MM.1S (cell line): ENCODE data around the gene HSD11B1L.
A peak's percentile ranks its signal among the peaks of the same experiment; 100 is the strongest.

Experiments used
- DNase-seq: peaks from one replicate; pipeline ENCODE4 v3.0.0-alpha.2; 2015
- H2AFZ ChIP-seq: fragments of 300-600 bp; sonication (generic); 2 replicates; pipeline ENCODE4 v1.6.0; 2016; ENCODE audit warnings: antibody characterized with exemption, low read length
- H3F3A ChIP-seq: fragments of 300-600 bp; sonication (generic); 2 replicates; pipeline ENCODE4 v1.6.1; 2016; ENCODE audit warnings: mild to moderate bottlenecking, antibody characterized with exemption, low read length, moderate library complexity, mixed read lengths; ENCODE audit not compliant: insufficient read depth
- H3K27ac ChIP-seq: fragments of 300-600 bp; sonication (generic); 2 replicates; pipeline ENCODE4 v1.5.1; 2016; ENCODE audit warnings: mild to moderate bottlenecking, low read length
- H3K27me3 ChIP-seq: fragments of 300-600 bp; sonication (generic); replicated peaks from 2 replicates; pipeline ENCODE4 v1.6.0; 2016; ENCODE audit warnings: low read length; ENCODE audit not compliant: insufficient read depth
- H3K36me3 ChIP-seq: fragments of 300-600 bp; sonication (generic); replicated peaks from 2 replicates; pipeline ENCODE4 v1.6.1; 2016; ENCODE audit warnings: mild to moderate bottlenecking, low read length, mixed read lengths; ENCODE audit not compliant: insufficient read depth
- H3K4me1 ChIP-seq: fragments of 300-600 bp; sonication (generic); 2 replicates; pipeline ENCODE4 v1.6.1; 2016; ENCODE audit warnings: low read length, mixed read lengths
- H3K4me2 ChIP-seq: fragments of 300-600 bp; sonication (generic); 2 replicates; pipeline ENCODE4 v1.6.0; 2016; ENCODE audit warnings: low read depth, low read length
- H3K4me3 ChIP-seq: fragments of 300-600 bp; sonication (generic); 2 replicates; pipeline ENCODE4 v1.5.1; 2016; ENCODE audit warnings: low read length, mixed read lengths
- H3K79me2 ChIP-seq: fragments of 300-600 bp; sonication (generic); 2 replicates; pipeline ENCODE4 v1.6.1; 2016; ENCODE audit warnings: mixed run types, low read length, mixed read lengths
- H3K9ac ChIP-seq: fragments of 300-600 bp; sonication (generic); 2 replicates; pipeline ENCODE4 v1.6.1; 2016; ENCODE audit warnings: low read length, mixed read lengths
- H3K9me2 ChIP-seq: fragments of 300-600 bp; sonication (generic); replicated peaks from 2 replicates; pipeline ENCODE4 v1.6.1; 2016; ENCODE audit warnings: mild to moderate bottlenecking, low read length, mixed read lengths; ENCODE audit not compliant: insufficient read depth
- H3K9me3 ChIP-seq: fragments of 300-600 bp; sonication (generic); replicated peaks from 2 replicates; pipeline ENCODE4 v1.6.1; 2016; ENCODE audit warnings: mild to moderate bottlenecking, low read length, mixed read lengths; ENCODE audit not compliant: insufficient read depth
- H4K20me1 ChIP-seq: fragments of 300-600 bp; sonication (generic); 2 replicates; pipeline ENCODE4 v1.6.1; 2016; ENCODE audit warnings: mild to moderate bottlenecking, low read length, moderate library complexity, mixed read lengths; ENCODE audit not compliant: insufficient read depth
- CTCF ChIP-seq: fragments of 300-600 bp; sonication (generic); IDR thresholded peaks from 2 replicates; pipeline ENCODE4 v1.5.1; 2016; ENCODE audit warnings: antibody characterized with exemption, low read length, mixed read lengths
- EZH2 ChIP-seq: fragments of 300-600 bp; sonication (generic); optimal IDR thresholded peaks from 2 replicates; pipeline ENCODE3; 2017; ENCODE audit warnings: low read depth, mild to moderate bottlenecking, antibody characterized with exemption, low read length, mixed read lengths
- EZH2phosphoT487 ChIP-seq: fragments of 300-600 bp; sonication (generic); IDR thresholded peaks from 2 replicates; pipeline ENCODE4 v1.6.1; 2018; ENCODE audit warnings: antibody characterized with exemption, low read length

Gene HSD11B1L

GRCh38 chr19:5690955-5691821 lies 10.4 kb downstream of the HSD11B1L start:
- Histone ChIP-seq H3K4me2 (peak overlapping the region; percentile 93), H3K9me3 (no peaks in the 10 kb centered on the region), H3K9me2 (no peaks in the 10 kb centered on the region), H3K4me3 (peak overlapping the region; percentile 96), H3K4me1 (peaks cover 19% of the 10 kb centered on the region), H3K36me3 (peaks cover 33% of the 10 kb centered on the region), H3K9ac (peak overlapping the region; percentile 98), H3K27me3 (no peaks in the 10 kb centered on the region), H3K27ac (peak overlapping the region; percentile 84; the same call in 1 of the 2 replicates), H3F3A (peaks cover 49% of the 10 kb centered on the region), H4K20me1 (peaks cover 53% of the 10 kb centered on the region), H3K79me2 (peaks cover 62% of the 10 kb centered on the region), H2AFZ (no peak overlapping the region)
- no peak for TF ChIP-seq EZH2phosphoT487
- TF ChIP-seq EZH2: no peak
- TF ChIP-seq CTCF: no peak
- DNase-seq: peak; percentile 40

- Histone ChIP-seq H3K27me3 (no peaks in the 10 kb centered on the region), H3K79me2 (peaks cover 71% of the 10 kb centered on the region), H3K36me3 (peaks cover 33% of the 10 kb centered on the region), H3K9ac (peak overlapping the region; percentile 10; the same call in 1 of the 2 replicates), H3K27ac (no peak overlapping the region), H3K4me2 (peak overlapping the region; percentile 93; the same call in 1 of the 2 replicates), H3K9me2 (no peaks in the 10 kb centered on the region), H2AFZ (no peak overlapping the region), H3F3A (peaks cover 52% of the 10 kb centered on the region), H3K9me3 (no peaks in the 10 kb centered on the region), H3K4me3 (peak overlapping the region; percentile 96), H3K4me1 (peaks cover 17% of the 10 kb centered on the region), H4K20me1 (peaks cover 53% of the 10 kb centered on the region)
- peak; percentile 5 for DNase-seq
- no peak for TF ChIP-seq CTCF
- TF ChIP-seq EZH2: no peak
These were observed 11.2 kb downstream of the HSD11B1L start for GRCh38 chr19:5691822-5692722.

GRCh38 chr19:5692723-5693194 lies 11.9 kb downstream of the HSD11B1L start:
- peaks cover 14% of the 10 kb centered on the region for H3K4me1 ChIP-seq
- no peak overlapping the region for H3K4me3 ChIP-seq
- H3F3A ChIP-seq: peaks cover 57% of the 10 kb centered on the region
- H2AFZ ChIP-seq: no peak overlapping the region
- TF ChIP-seq EZH2phosphoT487 (no peak), EZH2 (no peak), CTCF (no peak)
- no peak for DNase-seq
- H4K20me1 ChIP-seq: peaks cover 55% of the 10 kb centered on the region
- H3K27me3 ChIP-seq: no peaks in the 10 kb centered on the region
- H3K9ac ChIP-seq: no peak overlapping the region
- peaks cover 73% of the 10 kb centered on the region for H3K79me2 ChIP-seq
- H3K9me3 ChIP-seq: no peaks in the 10 kb centered on the region
- no peak overlapping the region for H3K27ac ChIP-seq
- peak overlapping the region; percentile 93; the same call in 1 of the 2 replicates for H3K4me2 ChIP-seq
- no peaks in the 10 kb centered on the region for H3K9me2 ChIP-seq
- peaks cover 33% of the 10 kb centered on the region for H3K36me3 ChIP-seq
